ENCODE results near the gene PHTF2.

The PHTF2 gene

DNA sequence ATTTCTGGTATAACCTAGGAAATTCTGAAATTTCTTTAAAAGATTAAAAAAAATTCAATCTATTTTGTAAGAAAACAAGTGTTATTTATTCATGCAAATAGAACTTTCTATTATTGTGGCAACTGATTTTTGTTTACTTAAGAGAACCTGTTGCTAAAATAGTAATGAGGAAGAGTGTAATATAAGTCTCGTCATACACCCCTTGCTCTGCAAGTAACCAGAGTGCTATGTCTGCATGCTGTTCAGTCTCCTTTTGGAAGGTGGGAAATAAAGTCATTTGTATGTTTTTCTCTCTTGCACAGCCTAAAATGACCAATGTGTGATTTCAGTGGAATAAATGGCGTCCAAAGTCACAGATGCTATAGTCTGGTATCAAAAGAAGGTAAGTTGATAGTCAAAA is 41.3 kb downstream of the PHTF2 start:
- TF ChIP-seq, protein P1, sequence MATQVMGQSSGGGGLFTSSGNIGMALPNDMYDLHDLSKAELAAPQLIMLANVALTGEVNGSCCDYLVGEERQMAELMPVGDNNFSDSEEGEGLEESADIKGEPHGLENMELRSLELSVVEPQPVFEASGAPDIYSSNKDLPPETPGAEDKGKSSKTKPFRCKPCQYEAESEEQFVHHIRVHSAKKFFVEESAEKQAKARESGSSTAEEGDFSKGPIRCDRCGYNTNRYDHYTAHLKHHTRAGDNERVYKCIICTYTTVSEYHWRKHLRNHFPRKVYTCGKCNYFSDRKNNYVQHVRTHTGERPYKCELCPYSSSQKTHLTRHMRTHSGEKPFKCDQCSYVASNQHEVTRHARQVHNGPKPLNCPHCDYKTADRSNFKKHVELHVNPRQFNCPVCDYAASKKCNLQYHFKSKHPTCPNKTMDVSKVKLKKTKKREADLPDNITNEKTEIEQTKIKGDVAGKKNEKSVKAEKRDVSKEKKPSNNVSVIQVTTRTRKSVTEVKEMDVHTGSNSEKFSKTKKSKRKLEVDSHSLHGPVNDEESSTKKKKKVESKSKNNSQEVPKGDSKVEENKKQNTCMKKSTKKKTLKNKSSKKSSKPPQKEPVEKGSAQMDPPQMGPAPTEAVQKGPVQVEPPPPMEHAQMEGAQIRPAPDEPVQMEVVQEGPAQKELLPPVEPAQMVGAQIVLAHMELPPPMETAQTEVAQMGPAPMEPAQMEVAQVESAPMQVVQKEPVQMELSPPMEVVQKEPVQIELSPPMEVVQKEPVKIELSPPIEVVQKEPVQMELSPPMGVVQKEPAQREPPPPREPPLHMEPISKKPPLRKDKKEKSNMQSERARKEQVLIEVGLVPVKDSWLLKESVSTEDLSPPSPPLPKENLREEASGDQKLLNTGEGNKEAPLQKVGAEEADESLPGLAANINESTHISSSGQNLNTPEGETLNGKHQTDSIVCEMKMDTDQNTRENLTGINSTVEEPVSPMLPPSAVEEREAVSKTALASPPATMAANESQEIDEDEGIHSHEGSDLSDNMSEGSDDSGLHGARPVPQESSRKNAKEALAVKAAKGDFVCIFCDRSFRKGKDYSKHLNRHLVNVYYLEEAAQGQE (IDR thresholded peaks at IDR 0.05; ENCODE audit: insufficient replicate concordance, low read depth): no peak
- TF ChIP-seq POLR2AphosphoS5 (IDR thresholded peaks at IDR 0.05; ENCODE audit: low read depth) (no peak), GABPA (IDR thresholded peaks at IDR 0.05; ENCODE audit: low read depth) (no peak), SPI1 (IDR thresholded peaks at IDR 0.05; ENCODE audit: borderline replicate concordance, low read depth) (no peak)
- TF ChIP-seq, protein P2, sequence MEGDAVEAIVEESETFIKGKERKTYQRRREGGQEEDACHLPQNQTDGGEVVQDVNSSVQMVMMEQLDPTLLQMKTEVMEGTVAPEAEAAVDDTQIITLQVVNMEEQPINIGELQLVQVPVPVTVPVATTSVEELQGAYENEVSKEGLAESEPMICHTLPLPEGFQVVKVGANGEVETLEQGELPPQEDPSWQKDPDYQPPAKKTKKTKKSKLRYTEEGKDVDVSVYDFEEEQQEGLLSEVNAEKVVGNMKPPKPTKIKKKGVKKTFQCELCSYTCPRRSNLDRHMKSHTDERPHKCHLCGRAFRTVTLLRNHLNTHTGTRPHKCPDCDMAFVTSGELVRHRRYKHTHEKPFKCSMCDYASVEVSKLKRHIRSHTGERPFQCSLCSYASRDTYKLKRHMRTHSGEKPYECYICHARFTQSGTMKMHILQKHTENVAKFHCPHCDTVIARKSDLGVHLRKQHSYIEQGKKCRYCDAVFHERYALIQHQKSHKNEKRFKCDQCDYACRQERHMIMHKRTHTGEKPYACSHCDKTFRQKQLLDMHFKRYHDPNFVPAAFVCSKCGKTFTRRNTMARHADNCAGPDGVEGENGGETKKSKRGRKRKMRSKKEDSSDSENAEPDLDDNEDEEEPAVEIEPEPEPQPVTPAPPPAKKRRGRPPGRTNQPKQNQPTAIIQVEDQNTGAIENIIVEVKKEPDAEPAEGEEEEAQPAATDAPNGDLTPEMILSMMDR (IDR thresholded peaks at IDR 0.05; ENCODE audit: insufficient read depth, low read length): no peak
- no peaks in the 10 kb centered on the region for H3K27me3 ChIP-seq (ENCODE audit: insufficient read depth, poor library complexity, severe bottlenecking)
- H3K4me3 ChIP-seq (replicated peaks; ENCODE audit: insufficient read depth, low read length): no peak overlapping the region
- H3K27ac ChIP-seq (replicated peaks): no peak overlapping the region
- DNase-seq (ENCODE audit: low read depth in 1 of 2, low spot score in 1 of 2): no peak

DNA sequence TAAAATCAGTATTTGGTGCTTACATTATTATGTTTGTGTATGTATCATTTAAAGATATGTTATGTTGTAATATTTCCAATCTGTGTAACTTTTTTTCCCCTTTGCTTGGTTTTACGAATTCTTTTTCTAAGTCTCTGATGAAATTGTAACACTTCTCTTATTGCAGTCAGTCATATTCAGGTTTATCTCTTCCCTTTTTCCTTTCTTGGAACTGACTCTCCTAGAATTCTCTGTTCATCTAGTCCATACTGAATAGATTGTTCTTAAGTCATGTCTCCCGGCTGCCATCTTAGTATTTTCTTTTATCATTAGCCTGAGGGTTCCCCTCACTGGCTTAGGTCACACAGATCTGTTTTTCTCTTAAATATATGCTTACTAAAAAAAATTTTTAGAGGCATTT is 44.6 kb downstream of the PHTF2 start:
- no peak for DNase-seq (ENCODE audit: low read depth in 1 of 2, low spot score in 1 of 2)
- TF ChIP-seq SPI1 (IDR thresholded peaks at IDR 0.05; ENCODE audit: borderline replicate concordance, low read depth): no peak
- TF ChIP-seq, protein P2 (IDR thresholded peaks at IDR 0.05; ENCODE audit: insufficient read depth, low read length): no peak
- TF ChIP-seq GABPA (IDR thresholded peaks at IDR 0.05; ENCODE audit: low read depth): no peak
- no peak for TF ChIP-seq POLR2AphosphoS5 (IDR thresholded peaks at IDR 0.05; ENCODE audit: low read depth)
- TF ChIP-seq, protein P1 (IDR thresholded peaks at IDR 0.05; ENCODE audit: insufficient replicate concordance, low read depth): no peak
- Histone ChIP-seq H3K27ac (replicated peaks) (no peak overlapping the region), H3K27me3 (ENCODE audit: insufficient read depth, poor library complexity, severe bottlenecking) (no peaks in the 10 kb centered on the region), H3K4me3 (replicated peaks; ENCODE audit: insufficient read depth, low read length) (no peak overlapping the region)

- TF ChIP-seq, protein P2 (IDR thresholded peaks at IDR 0.05; ENCODE audit: insufficient read depth, low read length): no peak
- TF ChIP-seq SPI1 (IDR thresholded peaks at IDR 0.05; ENCODE audit: borderline replicate concordance, low read depth) (no peak), GABPA (IDR thresholded peaks at IDR 0.05; ENCODE audit: low read depth) (no peak), POLR2AphosphoS5 (IDR thresholded peaks at IDR 0.05; ENCODE audit: low read depth) (no peak)
- TF ChIP-seq, protein P1 (IDR thresholded peaks at IDR 0.05; ENCODE audit: insufficient replicate concordance, low read depth): no peak
- no peak overlapping the region for H3K27ac ChIP-seq (replicated peaks)
- no peak for DNase-seq (ENCODE audit: low read depth in 1 of 2, low spot score in 1 of 2)
These were observed 47.9 kb downstream of the PHTF2 start for GRCh38 chr7:77846317-77847092.

More at GRCh38 chr7:77846317-77847092, 47.9 kb downstream of the PHTF2 start:
- Histone ChIP-seq H3K27me3 (ENCODE audit: insufficient read depth, poor library complexity, severe bottlenecking) (no peaks in the 10 kb centered on the region), H3K4me3 (replicated peaks; ENCODE audit: insufficient read depth, low read length) (no peak overlapping the region)
